Activated CD4-positive, alpha-beta T cell treated with anti-CD3 and anti-CD28 coated beads, Interleukin-2, amount 10 ng/mL, durations not matched to agents 7 days and 5 days (primary cell): ENCODE measurements around the gene BUD31. TPM values are rescaled to one million over a fixed set of nuclear protein-coding genes. Genes with fewer than 3 reads are reported as not detected.

Experiments used
- CTCF ChIA-PET: fragments of 350-600 bp; sonication (Branson Sonifier 250); formaldehyde crosslinking; loops from one replicate; lab custom pipeline; 2021; ENCODE audit warnings: antibody characterized with exemption; lab: Charles Lee
- POLR2A ChIA-PET: fragments of 350-600 bp; sonication (Branson Sonifier 250); formaldehyde crosslinking; loops from one replicate; lab custom pipeline; 2021; ENCODE audit warnings: antibody characterized with exemption; lab: Charles Lee
- DNase-seq: peaks from one replicate; pipeline ENCODE4 v3.0.0-alpha.2; 2020
- H3K27ac Mint-ChIP-seq: one replicate; pipeline ENCODE4 v1.8.0; 2021; ENCODE audit warnings: mild to moderate bottlenecking, moderate library complexity, mixed read lengths
- H3K27me3 Mint-ChIP-seq: one replicate; pipeline ENCODE4 v1.8.0; 2021; ENCODE audit warnings: mixed read lengths
- H3K36me3 Mint-ChIP-seq: one replicate; pipeline ENCODE4 v1.8.0; 2021; ENCODE audit warnings: low read depth, mixed read lengths
- H3K4me1 Mint-ChIP-seq: one replicate; pipeline ENCODE4 v1.8.0; 2021; ENCODE audit warnings: mixed read lengths
- H3K4me3 Mint-ChIP-seq: one replicate; pipeline ENCODE4 v1.8.0; 2021; ENCODE audit warnings: mild to moderate bottlenecking, moderate library complexity, mixed read lengths
- H3K9me3 Mint-ChIP-seq: one replicate; pipeline ENCODE4 v1.8.0; 2021; ENCODE audit warnings: mixed read lengths
- total RNA-seq, 2 experiments: library from RNA; stranded (reverse); gene quantifications; one replicate each; pipeline ENCODE4 v1.2.3, GENCODE V29; 2021

Gene BUD31
- total RNA-seq, 2 experiments from 2014 or later: 94.2 to 115 TPM

- no peak overlapping the region for H3K4me3 Mint-ChIP-seq
- POLR2A ChIA-PET: no interaction called here
- peak overlapping the region; percentile 88 for H3K27ac Mint-ChIP-seq
- H3K27me3 Mint-ChIP-seq: no peaks in the 10 kb centered on the region
- peaks cover 69% of the 10 kb centered on the region for H3K36me3 Mint-ChIP-seq
- no peak for DNase-seq
- H3K9me3 Mint-ChIP-seq: no peaks in the 10 kb centered on the region
- CTCF ChIA-PET: interaction anchor here (1.4 kb wide), 1 partner anchor 11 kb away, joined by 3 read pairs; no protein-coding TSS in a partner anchor
- peaks cover 39% of the 10 kb centered on the region for H3K4me1 Mint-ChIP-seq
Measured at GRCh38 chr7:99394188-99394502, 14.6 kb upstream of the BUD31 start.

- Mint-ChIP-seq H3K27me3 (no peaks in the 10 kb centered on the region), H3K9me3 (no peaks in the 10 kb centered on the region), H3K4me1 (peaks cover 36% of the 10 kb centered on the region), H3K36me3 (peaks cover 72% of the 10 kb centered on the region), H3K4me3 (no peak overlapping the region), H3K27ac (peak overlapping the region; percentile 57)
- DNase-seq: no peak
- CTCF ChIA-PET: no interaction called here
- POLR2A ChIA-PET: no interaction called here
Measured at GRCh38 chr7:99395616-99396327, 13.0 kb upstream of the BUD31 start.

GRCh38 chr7:99396418-99397296 lies 12.1 kb upstream of the BUD31 start:
- peaks cover 30% of the 10 kb centered on the region for H3K4me1 Mint-ChIP-seq
- peaks cover 75% of the 10 kb centered on the region for H3K36me3 Mint-ChIP-seq
- ChIA-PET CTCF (no interaction called here), POLR2A (no interaction called here)
- no peaks in the 10 kb centered on the region for H3K9me3 Mint-ChIP-seq
- H3K27ac Mint-ChIP-seq: no peak overlapping the region
- no peaks in the 10 kb centered on the region for H3K27me3 Mint-ChIP-seq
- no peak for DNase-seq
- H3K4me3 Mint-ChIP-seq: no peak overlapping the region

- H3K4me1 Mint-ChIP-seq: peaks cover 25% of the 10 kb centered on the region
- CTCF ChIA-PET: no interaction called here
- H3K27ac Mint-ChIP-seq: peak overlapping the region; percentile 60
- H3K4me3 Mint-ChIP-seq: no peak overlapping the region
- H3K9me3 Mint-ChIP-seq: no peaks in the 10 kb centered on the region
- no peaks in the 10 kb centered on the region for H3K27me3 Mint-ChIP-seq
- POLR2A ChIA-PET: no interaction called here
- no peak for DNase-seq
- H3K36me3 Mint-ChIP-seq: peaks cover 73% of the 10 kb centered on the region
Measured at GRCh38 chr7:99397297-99397983, 11.3 kb upstream of the BUD31 start.

- peaks cover 68% of the 10 kb centered on the region for H3K36me3 Mint-ChIP-seq
- H3K9me3 Mint-ChIP-seq: no peaks in the 10 kb centered on the region
- peak overlapping the region; percentile 60 for H3K27ac Mint-ChIP-seq
- POLR2A ChIA-PET: no interaction called here
- no peaks in the 10 kb centered on the region for H3K27me3 Mint-ChIP-seq
- CTCF ChIA-PET: interaction anchor here (0.6 to 1.7 kb wide), 5 partner anchors 8 to 138 kb away, joined by 3 to 7 read pairs (median 3); no protein-coding TSS in a partner anchor
- no peak overlapping the region for H3K4me3 Mint-ChIP-seq
- H3K4me1 Mint-ChIP-seq: peaks cover 16% of the 10 kb centered on the region
- no peak for DNase-seq
Measured at GRCh38 chr7:99398891-99399445, 9.8 kb upstream of the BUD31 start.

- no peak for DNase-seq
- Mint-ChIP-seq H3K36me3 (peaks cover 69% of the 10 kb centered on the region), H3K4me1 (peaks cover 18% of the 10 kb centered on the region), H3K9me3 (no peaks in the 10 kb centered on the region), H3K27ac (peak overlapping the region; percentile 60), H3K4me3 (no peak overlapping the region), H3K27me3 (no peaks in the 10 kb centered on the region)
- ChIA-PET CTCF (interaction anchor here (0.6 to 1.7 kb wide), 4 partner anchors 13 to 1039 kb away, joined by 3 to 7 read pairs (median 4); no protein-coding TSS in a partner anchor), POLR2A (no interaction called here)
Measured at GRCh38 chr7:99399597-99399996, 9.2 kb upstream of the BUD31 start.

GRCh38 chr7:99402854-99403253 lies 5.9 kb upstream of the BUD31 start:
- DNase-seq: no peak
- Mint-ChIP-seq H3K27ac (peak overlapping the region; percentile 39), H3K4me3 (no peak overlapping the region), H3K27me3 (no peaks in the 10 kb centered on the region), H3K36me3 (peaks cover 50% of the 10 kb centered on the region), H3K9me3 (no peaks in the 10 kb centered on the region), H3K4me1 (peaks cover 36% of the 10 kb centered on the region)
- POLR2A ChIA-PET: interaction anchor here (0.7 kb wide), 1 partner anchor 15 kb away, joined by 3 read pairs; no protein-coding TSS in a partner anchor
- CTCF ChIA-PET: interaction anchor here (0.8 to 1.2 kb wide), 2 partner anchors 11 to 17 kb away, joined by 3 read pairs; no protein-coding TSS in a partner anchor

GRCh38 chr7:99403764-99404163 lies 5.0 kb upstream of the BUD31 start:
- ChIA-PET POLR2A (no interaction called here), CTCF (interaction anchor here (0.8 to 1.2 kb wide), 2 partner anchors 12 to 18 kb away, joined by 3 read pairs; no protein-coding TSS in a partner anchor)
- no peaks in the 10 kb centered on the region for H3K27me3 Mint-ChIP-seq
- H3K4me3 Mint-ChIP-seq: no peak overlapping the region
- peaks cover 41% of the 10 kb centered on the region for H3K36me3 Mint-ChIP-seq
- DNase-seq: no peak
- H3K9me3 Mint-ChIP-seq: no peaks in the 10 kb centered on the region
- no peak overlapping the region for H3K27ac Mint-ChIP-seq
- peaks cover 32% of the 10 kb centered on the region for H3K4me1 Mint-ChIP-seq

- CTCF ChIA-PET: no interaction called here
- peaks cover 32% of the 10 kb centered on the region for H3K4me1 Mint-ChIP-seq
- H3K36me3 Mint-ChIP-seq: peaks cover 39% of the 10 kb centered on the region
- DNase-seq: no peak
- H3K4me3 Mint-ChIP-seq: no peak overlapping the region
- POLR2A ChIA-PET: no interaction called here
- H3K9me3 Mint-ChIP-seq: no peaks in the 10 kb centered on the region
- no peaks in the 10 kb centered on the region for H3K27me3 Mint-ChIP-seq
- H3K27ac Mint-ChIP-seq: no peak overlapping the region
Measured at GRCh38 chr7:99404235-99404976, 4.4 kb upstream of the BUD31 start.

- Mint-ChIP-seq H3K27me3 (no peaks in the 10 kb centered on the region), H3K4me1 (peaks cover 36% of the 10 kb centered on the region), H3K27ac (no peak overlapping the region), H3K4me3 (no peak overlapping the region), H3K36me3 (peaks cover 37% of the 10 kb centered on the region), H3K9me3 (no peaks in the 10 kb centered on the region)
- CTCF ChIA-PET: interaction anchor here (0.6 kb wide), 1 partner anchor 11 kb away, joined by 6 read pairs; no protein-coding TSS in a partner anchor
- DNase-seq: no peak
- POLR2A ChIA-PET: no interaction called here
Measured at GRCh38 chr7:99404977-99405320, 3.8 kb upstream of the BUD31 start.

GRCh38 chr7:99406557-99406956 lies 2.2 kb upstream of the BUD31 start:
- Mint-ChIP-seq H3K27me3 (no peaks in the 10 kb centered on the region), H3K27ac (peak overlapping the region; percentile 92), H3K4me1 (peaks cover 48% of the 10 kb centered on the region), H3K9me3 (no peaks in the 10 kb centered on the region), H3K36me3 (peaks cover 36% of the 10 kb centered on the region), H3K4me3 (peak overlapping the region; percentile 94)
- CTCF ChIA-PET: interaction anchor here (1.2 kb wide), 1 partner anchor 16 kb away, joined by 4 read pairs; no protein-coding TSS in a partner anchor
- POLR2A ChIA-PET: no interaction called here
- DNase-seq: no peak
